ENCODE data around the gene SMCR8. TPM values are rescaled to one million over a fixed set of nuclear protein-coding genes. Genes with fewer than 3 reads are reported as not detected.
"Not testable (repeated sequence)": the region's sequence is repeated elsewhere in the genome, so short reads cannot be mapped to it uniquely, and the experiment has no call there.

Gene SMCR8
- total RNA-seq, result 22.3 TPM

DNA sequence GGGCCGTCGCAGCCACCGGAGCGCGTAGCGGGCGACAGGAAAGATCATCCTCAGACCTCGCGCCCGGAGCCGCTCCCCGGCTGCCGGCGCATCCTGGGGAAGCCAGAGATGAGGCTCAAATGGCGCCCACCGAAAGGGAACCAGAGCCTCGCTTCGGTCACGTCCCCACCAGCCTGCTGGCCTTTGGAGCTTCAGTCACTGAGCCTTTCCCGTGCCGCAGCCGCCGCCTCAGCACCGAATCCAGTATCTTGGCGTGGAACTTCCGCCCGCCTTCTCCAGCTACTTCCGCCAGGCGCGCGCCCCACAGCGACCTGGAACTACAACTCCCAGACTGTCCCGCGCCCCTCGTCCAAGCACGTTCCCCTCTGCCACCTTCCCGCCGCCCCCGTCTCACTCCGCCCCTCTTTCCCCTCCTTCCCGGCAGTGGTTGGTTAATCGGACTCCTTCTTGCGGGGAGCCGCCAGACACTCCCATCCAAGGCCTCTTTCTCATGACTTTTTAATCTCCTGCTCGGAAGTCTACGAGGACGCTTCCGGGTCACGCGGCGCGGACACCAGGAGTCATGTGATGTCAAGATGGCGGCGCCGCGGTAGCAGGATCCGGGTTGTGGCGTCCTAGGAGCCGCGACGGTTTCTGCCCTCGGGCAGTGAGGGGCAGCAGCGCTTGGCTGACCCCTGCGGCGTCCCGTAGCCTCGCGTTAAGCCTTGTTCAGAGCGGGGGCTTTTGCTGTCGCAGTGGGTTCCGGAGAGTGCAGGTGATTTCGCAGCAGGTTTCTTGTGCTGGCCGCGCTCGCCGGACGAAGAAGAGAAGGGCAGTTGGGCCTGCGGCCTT, at the start of gene SMCR8, which contains the start of gene TOP3A:
Gene SMCR8, plus strand, starts transcription at position 563 of the 831 bp plus-strand sequence. CDS start 497 bp downstream, outside the sequence.
Gene TOP3A, minus strand, starts transcription at position 264 of the 831 bp plus-strand sequence. Its CDS starts 216 bp downstream, at position 48.
- DNase-seq (ENCODE audit: low spot score), result peak; percentile 99

DNA sequence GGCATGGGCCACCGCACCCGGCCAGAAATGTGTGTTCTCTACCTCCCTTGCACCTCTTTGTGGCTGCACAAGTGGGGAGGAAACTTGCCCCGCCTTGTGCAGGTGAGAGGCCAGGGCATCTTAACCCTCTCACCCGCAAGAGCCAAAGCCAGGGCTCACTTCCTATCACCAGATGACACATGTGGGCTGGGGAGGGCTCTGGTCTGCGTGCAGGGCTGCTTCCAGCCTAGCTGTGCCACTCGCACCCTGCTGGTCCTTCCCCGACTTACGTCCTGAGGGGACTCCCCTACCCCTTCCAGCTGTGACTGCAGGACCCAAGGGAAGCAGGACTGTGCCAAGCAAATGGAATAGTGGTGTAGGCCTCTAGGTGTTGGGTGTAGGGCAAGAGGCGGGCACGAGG, 47.7 kb upstream of the SMCR8 start:
- DNase-seq (ENCODE audit: low spot score), result no peak

DNA sequence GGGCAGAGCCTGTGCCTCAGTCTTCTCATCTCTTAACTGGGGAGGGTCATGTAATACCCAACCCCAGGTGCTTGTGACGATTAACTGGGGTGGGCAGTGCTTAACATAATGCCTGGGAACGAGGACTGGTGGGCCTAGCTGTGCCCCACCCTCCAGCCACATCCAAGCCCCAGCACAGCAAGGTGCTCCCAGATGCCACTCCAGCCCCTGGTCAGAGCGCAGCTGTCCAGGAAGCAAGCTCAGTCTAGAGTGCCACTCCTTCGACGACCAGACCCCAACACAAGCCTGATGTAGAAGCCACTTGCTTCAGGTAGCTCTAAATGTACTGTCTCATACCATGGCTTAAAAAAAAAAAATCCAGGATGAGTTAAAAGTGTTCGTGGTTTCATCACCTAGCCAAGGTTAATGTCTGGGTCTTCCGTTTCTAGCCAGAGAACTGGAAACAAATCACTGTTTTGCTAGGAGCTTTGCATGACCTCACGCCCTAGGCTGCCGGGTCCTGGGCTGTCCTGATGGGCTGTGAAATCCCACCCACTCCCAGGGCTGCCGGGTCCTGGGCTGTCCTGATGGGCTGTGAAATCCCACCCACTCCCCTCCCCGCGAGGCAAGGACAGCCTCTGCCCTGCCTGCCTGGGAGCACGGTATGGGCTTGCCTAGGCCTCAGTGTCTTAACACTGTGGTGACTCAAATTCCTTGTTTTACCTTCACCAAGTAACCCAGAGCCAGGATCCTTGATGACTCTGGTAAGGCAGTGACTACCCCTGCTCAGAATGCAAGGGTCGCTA, 47.0 kb upstream of the SMCR8 start:
- no peak for DNase-seq (ENCODE audit: low spot score)

- DNase-seq (ENCODE audit: low spot score), result no peak
Measured at GRCh38 chr17:18270046-18270931, 44.8 kb upstream of the SMCR8 start.

DNA sequence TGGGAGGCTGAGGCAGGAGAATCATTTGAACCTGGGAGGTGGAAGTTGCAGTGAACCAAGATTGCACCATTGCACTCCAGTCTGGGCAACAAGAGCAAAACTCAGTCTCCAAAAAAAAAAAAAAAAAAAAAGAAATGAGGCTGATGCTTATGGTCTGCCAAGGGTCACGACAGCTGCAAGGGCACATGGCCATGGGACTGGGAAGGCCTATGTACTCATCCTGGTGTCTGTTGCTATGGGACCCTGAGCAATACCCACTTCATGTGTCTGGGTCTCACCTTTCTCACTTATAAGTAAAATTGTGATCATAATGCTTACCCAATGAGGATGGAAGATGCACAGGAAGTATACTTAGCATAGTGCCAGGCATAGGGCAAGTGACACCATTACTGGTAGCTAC, 38.0 kb upstream of the SMCR8 start:
- no peak for DNase-seq (ENCODE audit: low spot score)

- DNase-seq (ENCODE audit: low spot score), result no peak
Measured at GRCh38 chr17:18278867-18279266, 36.2 kb upstream of the SMCR8 start.

GRCh38 chr17:18280249-18280648, 34.8 kb upstream of the SMCR8 start:
- DNase-seq (ENCODE audit: low spot score), result no peak

GRCh38 chr17:18280766-18281371, 34.2 kb upstream of the SMCR8 start:
- DNase-seq (ENCODE audit: low spot score), result no peak

DNA sequence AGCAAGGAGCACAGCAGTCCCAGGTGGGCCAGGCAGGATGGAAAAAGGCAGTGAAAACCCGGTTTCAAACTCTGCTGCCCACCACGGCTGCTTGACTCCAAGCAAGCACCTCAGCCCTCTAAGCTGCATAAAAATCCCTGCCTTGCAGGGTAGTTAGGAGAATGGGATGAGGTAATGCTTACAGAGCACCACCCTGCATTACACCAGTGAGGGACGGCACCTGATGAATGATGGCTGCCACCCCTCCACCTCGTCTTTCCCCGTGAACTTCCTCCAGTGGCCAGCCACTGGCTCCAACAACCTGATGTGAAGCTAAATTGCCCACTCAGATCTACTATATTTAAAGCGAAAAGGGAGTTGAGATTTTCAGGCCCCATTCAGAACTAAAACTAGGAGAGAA, 33.3 kb upstream of the SMCR8 start:
- DNase-seq (ENCODE audit: low spot score), result no peak

DNA sequence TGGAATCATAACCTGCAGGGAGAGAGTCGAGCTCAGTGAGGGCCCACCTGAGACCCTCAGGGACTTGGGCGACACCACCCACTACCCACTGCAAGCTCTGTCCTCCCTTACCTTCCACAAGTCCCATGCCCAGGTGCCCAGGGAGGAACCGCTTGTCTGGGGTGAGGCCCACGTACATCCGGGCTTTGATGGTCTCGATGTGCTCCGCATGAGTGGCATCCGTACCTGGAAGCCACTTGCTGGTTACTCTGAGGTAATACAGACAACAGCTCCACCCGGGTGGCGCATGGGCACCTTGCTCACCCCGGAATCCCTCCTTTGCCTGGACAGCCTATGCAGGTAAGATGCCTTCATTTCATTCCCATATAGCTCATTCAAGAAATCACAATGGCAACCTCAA, 29.8 kb upstream of the SMCR8 start:
- no peak for DNase-seq (ENCODE audit: low spot score)

DNA sequence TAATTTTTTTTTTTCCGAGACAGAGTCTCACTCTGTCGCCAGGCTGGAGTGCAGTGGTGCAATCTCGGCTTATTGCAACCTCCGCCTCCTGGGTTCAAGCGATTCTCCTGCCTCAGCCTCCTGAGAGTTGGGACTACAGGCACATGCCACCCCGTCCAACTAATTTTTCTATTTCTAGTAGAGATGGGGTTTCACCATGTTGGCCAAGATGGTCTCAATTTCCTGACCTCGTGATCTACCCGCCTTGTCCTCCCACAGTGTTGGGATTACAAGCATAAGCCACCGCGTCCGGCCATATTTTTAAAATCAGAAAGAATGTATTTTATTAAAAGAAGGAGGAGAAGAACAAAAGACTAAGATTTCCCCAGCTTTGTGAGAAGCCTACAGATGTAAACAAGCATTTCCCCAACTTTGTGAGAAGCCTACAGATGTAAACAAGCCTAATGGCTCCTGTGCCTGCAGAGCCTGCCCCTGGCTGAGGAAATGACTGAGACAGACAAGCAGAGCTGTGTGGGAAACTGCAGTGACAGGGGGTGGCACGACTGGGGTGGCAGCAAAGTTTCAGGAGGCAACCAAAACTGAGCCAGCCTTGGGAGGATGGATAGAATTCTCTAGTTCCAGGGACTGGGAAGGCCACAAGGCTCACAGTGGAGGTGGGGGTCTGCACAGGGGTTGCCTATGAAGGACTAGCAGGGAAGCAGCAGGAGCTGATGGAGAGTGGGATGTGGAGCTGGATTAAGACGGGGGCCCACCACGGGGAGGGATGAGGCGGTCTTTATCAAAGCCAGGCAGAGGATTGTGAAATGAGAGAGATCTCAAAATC, 23.2 kb upstream of the SMCR8 start:
- DNase-seq (ENCODE audit: low spot score), result no peak

DNA sequence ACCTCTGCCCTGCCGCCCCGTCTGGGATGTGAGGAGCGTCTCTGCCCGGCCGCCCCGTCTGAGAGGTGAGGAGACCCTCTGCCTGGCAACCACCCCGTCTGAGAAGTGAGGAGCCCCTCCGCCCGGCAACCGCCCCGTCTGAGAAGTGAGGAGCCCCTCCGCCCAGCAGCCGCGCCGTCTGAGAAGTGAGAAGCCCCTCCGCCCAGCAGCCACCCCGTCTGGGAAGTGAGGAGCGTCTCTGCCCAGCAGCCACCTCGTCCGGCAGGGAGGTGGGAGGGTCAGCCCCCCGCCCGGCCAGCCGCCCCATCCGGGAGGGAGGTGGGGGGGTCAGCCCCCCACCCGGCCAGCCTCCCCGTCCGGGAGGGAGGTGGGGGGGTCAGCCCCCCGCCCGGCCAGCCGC, 17.0 kb upstream of the SMCR8 start:
- DNase-seq (ENCODE audit: low spot score), result not testable (repeated sequence)

DNA sequence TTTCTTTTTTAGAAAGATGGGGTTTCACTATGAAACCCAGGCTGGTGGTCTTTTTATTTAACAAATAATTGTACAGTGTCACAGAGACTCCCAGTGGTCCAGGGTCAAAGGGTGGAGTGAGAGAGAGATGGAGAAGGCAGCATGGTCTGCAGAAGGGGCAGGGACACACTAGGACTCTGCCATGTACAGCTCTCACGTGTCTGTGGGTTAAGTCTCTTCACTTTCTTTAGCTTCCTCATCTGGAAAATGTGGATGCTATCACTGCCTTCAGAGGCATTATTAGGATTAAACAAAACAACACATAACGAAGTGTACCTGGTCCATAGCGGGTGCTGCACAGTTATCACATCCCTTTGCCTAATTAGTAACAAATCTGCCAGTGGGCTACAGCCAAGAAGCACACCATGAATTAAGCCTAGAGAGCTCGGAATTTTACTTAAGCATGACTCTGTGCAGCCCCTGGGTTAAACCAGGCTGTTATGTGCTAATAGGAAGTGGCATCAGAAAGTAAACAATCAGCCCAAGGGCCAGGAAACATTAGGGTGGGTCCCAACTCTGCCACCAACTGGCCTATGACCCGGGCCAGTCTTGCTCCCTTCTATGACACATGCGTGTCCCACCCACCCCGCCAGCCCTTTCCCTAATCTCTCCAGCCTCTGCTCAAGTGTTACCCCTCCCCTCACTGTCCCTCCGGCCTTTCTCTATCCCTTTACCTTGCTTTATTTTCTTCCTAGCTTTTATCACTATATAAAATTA, 14.2 kb upstream of the SMCR8 start:
- DNase-seq (ENCODE audit: low spot score), result no peak

DNA sequence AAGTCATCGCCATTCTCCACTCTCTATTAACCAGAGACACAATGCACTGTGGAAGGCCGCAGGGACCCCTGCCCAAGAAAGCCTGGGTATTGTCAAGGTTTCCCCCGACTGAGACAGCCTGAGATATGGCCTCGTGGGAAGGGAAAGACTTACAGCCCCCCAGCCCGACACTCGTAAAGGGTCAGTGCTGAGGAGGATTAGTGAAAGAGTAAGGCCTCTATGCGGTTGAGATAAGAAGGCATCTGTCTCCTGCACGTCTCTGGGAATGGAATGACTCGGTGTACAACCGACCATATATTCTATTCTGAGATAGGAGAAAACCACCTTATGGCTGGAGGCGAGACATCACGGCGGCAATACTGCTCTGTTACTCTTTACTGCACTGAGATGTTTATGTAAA, 11.9 kb upstream of the SMCR8 start:
- not testable (repeated sequence) for DNase-seq (ENCODE audit: low spot score)

GRCh38 chr17:18309202-18309601, 5.9 kb upstream of the SMCR8 start:
- DNase-seq (ENCODE audit: low spot score), result no peak

GRCh38 chr17:18314059-18314730, 898 bp upstream of the SMCR8 start:
- no peak for DNase-seq (ENCODE audit: low spot score)

DNA sequence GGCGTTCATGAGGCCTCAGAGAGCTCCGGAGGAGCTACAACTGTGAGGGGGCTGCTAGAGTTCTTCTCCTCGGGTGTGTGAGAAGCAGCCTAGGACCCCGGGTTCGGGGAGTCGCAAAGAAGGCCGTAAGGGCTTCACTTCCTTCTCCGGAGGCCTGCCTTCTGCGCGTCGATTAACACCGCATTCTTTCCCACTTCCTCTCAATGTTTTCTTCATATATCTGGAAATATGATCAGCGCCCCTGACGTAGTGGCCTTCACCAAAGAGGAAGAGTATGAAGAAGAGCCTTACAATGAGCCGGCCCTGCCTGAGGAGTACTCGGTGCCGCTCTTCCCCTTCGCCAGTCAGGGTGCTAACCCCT, 449 bp downstream of the SMCR8 start:
- no peak for DNase-seq (ENCODE audit: low spot score)

GRCh38 chr17:18315961-18316360, 868 bp downstream of the SMCR8 start:
- DNase-seq (ENCODE audit: low spot score), result no peak

GRCh38 chr17:18318117-18318516, 3.0 kb downstream of the SMCR8 start:
- DNase-seq (ENCODE audit: low spot score), result no peak
